HG03521 (cell line): Measurements from ENCODE around the gene SUSD1.
"Not testable (repeated sequence)": the region's sequence is repeated elsewhere in the genome, so short reads cannot be mapped to it uniquely, and the experiment has no call there.

Experiments used
- ATAC-seq: cut with Tn5 transposase; IDR thresholded peaks from one replicate; pipeline ENCODE4 v1.9.1; 2021; ENCODE audit warnings: mild to moderate bottlenecking, moderate library complexity; ENCODE audit not compliant: unreplicated experiment

SUSD1 gene

DNA sequence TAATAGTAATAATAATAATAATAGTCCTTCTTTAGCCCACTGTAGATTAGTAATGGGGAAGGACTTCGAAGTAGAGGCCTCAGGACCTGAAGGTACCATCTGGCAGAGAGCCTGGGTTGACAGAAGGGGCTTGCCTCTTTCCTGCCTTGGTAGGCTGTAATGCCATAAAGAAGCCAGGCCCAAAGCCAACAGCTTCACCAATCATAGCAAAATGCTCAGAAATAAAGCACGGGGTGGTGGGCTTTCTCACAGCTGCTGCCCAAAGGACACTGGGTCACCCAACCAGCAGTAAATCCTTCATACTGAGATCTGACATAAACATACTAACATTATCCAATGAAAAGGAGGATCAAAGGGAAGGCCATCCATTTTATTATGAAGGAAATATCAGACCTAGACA is 70.7 kb downstream of the SUSD1 start:
- no peak for ATAC-seq

DNA sequence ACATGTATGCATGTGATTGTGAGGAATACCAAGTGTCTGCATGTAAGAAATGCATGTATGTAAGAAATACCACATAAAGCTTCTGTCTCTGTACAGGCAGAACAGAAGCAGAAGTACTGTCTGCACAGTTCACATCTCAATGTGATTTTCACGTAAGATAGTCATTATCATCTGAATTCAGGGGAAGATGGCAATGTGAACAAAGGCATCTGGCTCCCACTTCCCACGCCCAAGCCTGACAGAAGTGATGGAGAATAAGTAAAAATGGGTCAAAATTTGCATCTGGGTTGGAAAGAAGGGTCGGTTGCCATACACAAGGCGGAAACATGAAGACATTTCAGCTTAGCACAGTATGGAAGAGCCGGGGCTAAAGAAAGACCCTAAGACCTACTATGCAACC is 71.7 kb downstream of the SUSD1 start:
- ATAC-seq, result no peak

DNA sequence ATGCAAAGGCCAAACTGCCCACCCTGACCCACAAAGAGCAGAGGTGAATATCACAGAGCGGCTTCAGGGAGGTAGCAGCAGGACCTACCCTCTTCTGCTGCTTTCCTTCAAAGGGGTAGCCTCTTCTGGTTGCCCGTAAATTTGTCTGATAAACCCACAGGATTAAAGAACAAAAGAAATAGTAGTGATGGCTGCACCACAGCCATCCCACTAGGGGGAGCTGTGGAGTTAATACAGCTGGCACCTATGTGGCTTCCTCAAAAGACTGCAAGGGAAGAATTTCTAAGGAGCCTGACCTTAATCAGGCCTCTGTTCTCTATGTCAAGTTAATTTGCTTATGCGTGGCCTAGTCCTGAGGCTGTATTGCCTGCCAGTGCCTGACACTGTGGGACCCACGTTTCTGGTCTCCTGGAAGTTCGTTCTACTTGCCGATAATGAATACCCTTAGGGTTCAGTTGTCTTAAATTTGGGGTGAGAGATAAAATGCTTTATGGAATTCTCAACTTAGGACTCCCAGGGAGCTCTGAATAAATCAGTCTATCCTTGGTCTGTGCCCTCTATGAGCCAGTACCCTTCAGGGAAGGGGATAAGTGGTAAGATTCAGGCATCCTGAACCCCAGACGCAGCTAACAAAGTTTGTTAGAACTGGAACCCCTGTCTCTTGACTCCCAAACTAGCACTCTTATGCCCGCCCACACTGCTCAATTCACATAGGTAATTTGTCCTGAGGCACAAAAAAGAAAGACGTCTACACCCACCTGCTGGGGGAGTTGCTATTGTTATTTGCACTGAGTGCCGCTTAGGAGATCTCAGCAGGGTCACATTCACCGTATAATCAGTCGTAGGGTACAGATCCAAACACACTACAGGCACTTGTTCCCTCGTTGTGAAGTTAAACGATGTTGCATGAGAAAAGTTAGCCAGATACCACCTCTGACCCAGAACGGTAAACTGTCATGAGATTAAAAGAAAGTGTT is 77.1 kb downstream of the SUSD1 start:
- no peak for ATAC-seq

DNA sequence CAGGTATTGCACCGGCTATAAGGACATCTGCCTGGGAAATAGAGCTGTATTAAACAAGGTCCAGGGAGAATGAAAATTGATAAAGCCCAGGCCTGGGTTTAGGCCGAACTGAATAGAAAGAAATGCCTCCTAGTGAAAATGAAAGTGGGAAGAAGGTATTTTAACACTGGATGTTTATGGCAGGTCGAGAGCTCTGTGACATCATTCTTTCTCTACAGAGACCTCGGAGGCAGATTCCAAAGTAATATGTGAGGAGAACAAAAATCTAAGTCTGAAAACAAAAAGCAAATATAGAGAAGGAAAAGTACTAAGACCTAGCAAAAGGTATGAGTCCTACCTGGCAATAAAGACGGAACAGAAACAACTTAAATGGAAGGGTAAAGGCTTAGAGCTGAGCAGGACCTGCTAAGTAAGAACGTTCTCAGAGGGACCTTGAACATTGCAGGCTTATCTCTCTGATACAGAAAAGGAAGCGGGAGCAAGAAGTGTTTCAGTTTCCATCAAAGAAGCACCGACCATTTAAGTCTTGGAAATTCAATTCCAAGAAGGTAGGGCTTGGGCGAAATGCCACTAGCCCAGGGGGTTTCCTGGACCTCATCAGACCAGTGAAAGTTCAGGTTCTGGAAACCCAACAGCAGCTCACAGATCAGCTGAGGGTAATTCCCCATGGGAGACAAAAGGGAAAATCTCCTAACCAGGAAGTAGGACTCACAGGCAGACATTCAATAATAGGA is 80.0 kb downstream of the SUSD1 start:
- ATAC-seq, result no peak

DNA sequence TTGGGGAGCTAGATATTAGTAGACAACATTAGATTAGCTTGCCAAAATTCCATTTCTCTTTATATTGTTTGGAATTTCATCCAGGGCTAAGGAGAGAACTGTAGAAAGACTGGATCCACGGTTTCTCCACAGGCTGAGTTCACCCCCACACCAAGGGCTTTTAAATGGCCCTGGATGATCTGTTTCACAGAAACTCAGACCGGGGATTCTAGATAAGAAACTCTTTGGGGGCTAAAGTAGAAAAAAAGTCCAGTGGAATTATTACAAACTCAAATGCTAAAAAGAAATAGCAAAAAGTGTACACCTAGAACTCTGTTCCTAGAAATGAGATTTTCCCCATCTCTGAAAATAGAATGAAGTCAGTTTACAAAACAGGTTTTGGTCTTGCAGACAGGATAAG is 80.9 kb downstream of the SUSD1 start:
- ATAC-seq, result no peak

DNA sequence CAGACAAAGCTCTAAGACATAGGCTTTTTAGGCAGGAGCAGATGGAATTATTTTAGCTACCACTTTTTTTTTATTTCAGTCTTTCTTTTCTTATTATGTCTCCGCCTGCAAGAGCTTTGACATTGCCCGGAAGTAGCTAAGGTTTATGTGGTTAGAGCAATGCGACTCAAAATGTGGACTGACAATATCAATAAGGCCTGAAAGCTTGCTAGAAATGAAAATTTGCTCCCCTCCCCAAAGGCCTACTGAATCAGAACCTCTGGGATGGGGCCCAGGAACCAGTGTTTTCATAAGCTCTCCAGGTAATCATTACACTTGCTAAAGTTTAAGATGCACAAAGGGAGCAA is 81.3 kb downstream of the SUSD1 start:
- no peak for ATAC-seq

DNA sequence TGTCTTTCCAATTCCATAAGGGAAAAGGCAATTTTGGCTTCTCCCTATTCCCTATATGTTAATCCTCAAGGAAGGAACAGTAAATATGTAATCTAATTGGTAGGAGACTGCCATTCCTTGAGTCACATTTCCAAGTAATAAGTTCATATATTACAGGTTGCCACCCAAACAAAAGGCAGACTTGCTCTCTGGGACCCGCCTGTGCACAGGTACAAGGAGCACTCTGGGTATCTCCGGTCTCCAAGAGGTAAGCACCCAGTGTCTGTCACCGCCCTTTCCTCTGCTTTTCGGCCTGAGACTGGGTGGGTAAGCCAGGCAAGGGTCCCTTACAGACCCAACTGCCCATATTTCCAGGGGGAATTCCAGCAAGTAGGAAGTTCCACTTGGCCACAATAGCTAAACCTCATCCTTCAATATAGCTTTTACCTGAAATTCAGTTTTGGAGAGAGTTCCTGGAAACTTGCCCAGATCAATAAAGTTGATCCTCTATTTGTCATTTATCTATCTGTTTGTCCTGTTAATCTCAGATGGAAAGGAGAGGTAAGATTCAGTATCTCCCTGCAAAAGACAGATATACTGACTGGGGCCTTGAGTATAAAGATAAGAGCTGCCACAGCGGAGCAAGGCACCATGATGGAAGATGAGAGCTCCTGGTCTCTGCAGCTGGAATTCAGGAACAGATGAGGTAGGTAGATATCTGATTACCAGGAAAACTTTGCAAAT is 81.8 kb downstream of the SUSD1 start:
- ATAC-seq, result no peak

DNA sequence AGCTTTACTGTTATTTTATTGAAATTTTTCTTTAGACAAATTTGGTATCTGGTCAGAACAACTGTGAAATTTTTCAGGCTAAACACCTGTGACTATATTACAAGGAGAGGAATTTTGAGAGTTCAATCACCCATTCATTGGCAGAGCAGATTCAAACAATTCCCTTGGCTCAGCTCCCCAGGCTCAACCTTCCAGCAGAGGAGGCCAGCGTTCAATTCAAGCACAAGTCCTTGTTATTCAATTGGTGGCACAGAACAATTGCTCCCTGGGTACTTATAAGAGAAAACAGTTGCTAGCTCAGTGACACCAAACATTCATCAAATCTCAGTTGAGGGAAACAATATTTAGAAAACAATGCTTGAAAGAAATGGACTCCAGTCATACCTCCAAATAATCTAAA is 83.3 kb downstream of the SUSD1 start:
- ATAC-seq, result no peak

DNA sequence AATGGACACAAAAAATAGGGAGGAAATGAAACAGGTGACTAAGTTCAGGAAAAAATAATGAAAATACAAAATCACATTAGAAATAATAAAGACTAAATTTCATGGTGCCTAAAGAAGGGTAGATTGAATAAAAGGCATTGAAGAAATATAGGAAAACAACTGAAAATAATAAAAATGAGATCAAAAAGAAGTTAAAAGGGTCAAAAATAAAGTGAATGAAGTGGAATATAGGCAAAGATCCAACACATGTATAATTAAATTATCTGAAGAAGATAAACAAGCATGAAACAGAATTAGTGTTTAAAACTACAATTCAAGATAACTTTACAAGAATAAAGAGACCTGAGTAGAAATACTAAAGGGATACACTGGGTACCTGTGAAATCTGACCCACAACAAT is 87.6 kb downstream of the SUSD1 start:
- no peak for ATAC-seq

DNA sequence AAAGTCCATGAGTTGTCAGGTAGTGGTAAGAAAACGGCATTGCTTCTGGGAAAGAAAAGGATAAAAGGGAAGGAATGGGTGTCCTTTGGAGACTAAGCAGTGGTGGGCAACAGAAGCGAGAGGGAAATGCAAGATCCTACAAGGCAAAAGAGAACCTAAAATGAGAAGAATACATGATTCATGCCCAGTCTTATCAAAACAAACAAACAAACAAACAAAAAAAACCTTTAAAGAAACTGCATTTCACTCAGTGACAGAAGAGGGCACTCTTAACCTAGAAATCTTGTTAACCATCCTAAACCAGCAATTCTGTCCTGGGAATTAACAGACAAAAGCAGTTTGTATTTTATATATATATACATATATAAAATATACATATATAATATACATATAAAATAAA is 88.5 kb downstream of the SUSD1 start:
- no peak for ATAC-seq

DNA sequence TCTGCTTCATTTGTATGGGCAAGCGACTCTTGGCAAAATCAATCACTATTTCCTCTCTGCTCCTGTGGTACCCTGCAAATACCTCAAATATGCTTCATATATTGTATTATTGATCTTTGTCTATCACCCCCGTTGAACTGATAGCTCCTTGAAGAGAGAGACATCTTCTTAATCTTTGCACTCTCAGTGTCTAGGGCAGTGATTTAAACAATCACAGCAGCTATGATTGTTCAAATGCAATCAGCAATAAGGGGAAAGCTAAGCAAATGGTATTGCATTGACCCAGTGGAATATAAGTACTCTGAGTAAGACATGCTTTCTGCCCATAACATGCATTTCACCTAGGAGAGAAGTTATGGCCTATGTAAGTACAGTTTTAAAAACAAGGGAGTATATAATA is 90.2 kb downstream of the SUSD1 start:
- no peak for ATAC-seq

DNA sequence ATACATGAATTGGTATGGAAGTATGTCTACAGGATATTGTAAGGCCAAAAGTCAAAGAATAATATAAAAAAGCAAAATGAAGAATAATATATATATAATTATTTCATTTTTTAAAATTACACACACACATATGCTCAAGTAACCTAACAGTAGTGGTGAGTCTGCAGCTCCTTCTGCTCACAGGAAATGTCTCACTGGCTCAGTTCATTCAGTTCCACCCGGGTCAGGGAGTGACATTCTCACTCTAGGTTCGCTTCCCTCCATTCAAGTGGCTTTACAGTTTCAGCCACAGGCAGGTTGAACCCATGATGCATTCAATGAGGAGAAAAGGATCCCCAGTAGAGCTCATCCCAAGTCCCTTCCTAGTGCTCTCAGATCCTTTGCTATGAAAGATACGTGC is 90.8 kb downstream of the SUSD1 start:
- no peak for ATAC-seq

DNA sequence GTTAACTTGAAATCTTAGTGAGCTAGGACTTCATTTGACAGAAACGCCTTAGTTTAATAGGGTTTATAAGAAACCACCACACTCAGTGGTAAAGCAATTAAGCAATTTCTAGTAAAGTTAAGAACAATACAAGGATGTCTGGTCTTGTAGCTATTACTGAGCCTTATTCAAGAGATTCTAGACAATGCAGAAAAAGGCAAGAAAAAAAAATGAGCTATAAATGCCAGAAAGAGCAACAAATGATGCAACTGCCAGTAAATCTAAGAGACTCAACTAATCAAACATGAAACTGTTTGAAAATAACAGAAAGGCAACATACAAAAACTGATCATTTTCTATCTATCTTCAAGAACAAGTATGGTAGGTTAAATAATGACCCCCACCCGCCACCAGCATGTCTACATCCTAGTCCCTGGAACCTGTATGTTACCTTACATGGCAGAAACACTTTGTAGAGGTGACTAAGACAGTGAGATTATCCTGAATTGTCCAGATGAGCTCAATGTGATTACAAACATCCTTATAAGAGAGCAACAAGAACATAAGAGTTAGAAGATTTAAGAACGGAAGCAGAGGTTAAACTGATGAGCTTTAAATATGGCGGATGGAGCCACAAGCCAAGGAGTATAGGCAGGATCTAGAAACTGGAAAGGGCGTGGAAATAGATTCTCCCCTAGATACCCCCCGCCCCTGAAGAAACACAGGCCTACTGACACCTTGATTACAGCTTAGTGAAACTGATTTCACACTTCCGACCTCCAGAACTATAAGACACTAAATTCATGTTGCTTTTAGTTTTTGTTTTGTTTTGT is 93.0 kb downstream of the SUSD1 start:
- no peak for ATAC-seq

DNA sequence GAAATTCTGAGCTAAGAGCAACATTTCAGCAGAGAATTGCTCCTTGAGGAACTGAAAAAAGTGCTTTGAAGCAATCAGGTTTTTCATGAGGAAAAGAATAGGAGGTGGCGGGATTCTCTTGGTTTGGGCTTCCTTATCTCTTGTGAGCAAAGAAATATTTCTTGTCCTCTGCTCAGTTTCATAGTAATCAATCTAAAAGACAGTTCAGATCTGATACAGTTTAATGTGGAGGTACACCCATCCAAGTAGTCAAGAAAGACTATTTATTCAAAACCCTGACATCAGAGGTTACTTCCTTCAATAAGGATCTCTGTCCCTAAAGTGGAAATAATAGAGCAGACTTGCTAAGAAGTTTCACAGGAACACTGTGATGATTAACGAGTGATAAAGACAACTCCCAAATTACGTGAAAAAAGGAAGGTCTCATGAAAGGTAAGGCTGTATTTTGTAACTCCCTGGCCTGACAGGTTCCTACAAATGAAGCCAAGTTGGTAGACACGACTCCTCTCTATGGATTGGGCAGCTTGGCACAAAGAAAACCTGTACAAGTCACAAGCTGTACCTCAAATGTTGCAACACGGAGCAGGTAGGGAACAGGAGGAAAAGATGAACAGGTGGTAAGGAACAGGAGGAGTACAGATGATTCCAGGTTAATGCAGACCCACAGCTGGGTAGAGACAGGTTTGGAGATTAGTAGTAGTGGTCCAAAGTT is 94.1 kb downstream of the SUSD1 start:
- no peak for ATAC-seq

DNA sequence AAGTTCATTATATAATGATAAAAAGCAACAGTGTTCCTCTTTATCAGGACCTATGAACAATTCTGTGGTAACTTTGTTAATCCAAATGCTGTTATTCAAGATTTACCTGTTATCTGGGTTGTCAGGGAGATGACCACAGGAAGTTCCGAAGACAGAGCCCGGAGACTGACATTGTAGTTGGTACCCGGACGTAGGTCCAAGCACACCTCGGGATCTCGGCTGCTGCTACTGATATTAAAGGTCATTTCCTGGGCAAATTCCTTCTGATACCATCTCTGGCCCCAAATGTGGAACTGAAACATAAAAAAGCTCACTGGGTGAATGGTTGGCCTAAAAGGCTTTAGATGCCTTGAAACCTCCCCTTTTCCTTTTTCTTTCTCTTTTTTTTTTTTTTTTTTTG is 96.7 kb downstream of the SUSD1 start:
- ATAC-seq, result peak; percentile 49

DNA sequence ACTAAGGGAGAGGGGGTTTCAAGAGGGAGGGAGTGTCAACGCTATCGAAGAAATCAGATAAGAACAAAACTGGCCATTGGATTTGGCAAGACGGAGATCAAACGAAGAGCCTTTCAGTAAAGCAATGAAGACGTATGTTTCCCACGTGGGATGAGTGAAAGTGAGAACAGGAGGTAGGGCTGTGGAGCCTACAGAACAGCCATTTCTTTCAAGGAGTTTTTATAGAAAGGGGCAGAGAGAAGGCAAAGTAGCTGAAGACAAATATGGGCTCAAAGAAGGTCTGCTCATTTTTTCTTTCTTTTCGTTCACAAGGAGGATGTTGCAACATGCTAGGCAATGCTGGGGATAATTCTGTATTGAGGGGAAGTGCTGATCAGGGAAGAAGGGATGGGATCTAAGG is 98.3 kb downstream of the SUSD1 start:
- ATAC-seq, result no peak

DNA sequence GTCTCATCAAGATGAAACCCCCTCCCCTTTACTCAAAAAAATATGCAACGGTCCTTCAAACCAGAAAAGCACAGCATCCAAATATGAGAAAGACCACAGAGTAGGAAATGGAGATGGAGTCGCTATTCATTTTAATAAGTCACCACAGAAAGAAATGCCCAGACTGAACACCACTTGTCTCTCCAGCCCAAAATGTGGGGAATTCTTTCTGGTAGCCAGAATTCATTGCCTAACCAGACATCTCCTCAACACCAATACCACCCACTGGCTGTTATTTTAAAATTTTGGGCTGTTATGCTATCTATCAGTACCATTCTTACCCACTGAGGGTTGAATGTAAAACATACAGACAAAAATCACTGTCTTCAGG is 100.1 kb downstream of the SUSD1 start:
- ATAC-seq, result no peak

DNA sequence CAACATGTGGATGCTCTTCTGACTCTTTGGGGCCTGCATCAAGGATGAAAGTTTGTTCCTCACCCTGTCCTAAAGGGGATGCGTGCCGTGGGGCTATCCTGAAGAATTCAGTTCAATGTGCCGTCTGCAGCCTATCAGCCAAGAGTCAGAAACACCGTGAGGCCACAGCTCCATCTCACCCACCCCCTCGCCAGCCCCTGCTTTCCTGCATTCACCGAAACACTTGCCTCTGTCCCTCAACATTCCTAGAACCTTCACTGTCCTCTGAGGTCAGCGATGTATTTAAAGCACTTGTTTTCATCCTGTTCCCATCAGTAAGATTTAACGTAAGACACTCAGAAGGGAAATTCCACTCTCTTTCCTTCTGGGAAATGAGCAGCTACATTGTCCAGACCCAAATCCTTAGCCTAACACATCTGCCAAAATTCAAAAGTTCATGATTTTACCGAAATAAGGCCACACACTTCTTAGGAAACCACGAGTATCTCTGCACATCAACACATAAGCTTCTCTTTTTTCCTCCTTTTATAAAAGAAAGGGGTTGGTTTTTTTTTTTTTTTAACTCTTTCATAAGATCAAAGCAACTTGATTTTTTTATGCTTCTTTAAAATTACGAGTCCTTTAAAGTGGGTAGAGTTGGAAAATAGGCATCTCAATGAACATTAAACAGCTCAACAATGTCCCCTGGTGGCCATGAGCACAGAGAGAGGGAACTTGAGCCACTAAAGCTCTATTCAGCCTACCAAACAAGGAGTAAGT is 100.7 kb downstream of the SUSD1 start:
- no peak for ATAC-seq

DNA sequence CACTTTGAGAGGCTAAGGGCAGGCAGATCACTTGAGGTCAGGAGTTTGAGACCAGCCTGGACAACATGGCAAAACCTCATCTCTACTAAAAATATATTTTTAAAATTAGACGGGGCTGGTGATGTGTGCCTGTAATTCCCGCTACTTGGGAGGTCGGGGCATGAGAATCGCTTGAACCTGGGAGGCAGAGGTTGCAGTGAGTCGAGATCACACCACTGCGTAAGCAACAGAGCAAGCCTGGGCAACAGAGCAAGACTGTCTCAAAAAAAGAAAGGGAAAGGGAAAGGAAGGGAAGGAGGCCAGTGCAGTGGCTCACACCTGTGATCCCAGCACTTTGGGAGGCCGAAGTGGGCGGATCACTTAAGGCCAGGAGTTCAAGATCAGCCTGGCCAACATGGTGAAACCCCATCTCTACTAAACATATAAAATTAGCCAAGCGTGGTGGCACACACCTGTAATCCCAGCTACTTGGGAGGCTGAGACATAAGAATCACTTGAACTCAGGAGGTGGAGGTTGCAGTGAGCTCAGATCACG is 101.4 kb downstream of the SUSD1 start:
- ATAC-seq, result not testable (repeated sequence)
